Keratinocyte (primary cell): Measurements from ENCODE around the gene PCYOX1L. TPM values are rescaled to one million over a fixed set of nuclear protein-coding genes. Genes with fewer than 3 reads are reported as not detected.

Source experiments
- DNase-seq: peaks from one replicate; pipeline ENCODE4 v3.0.0-alpha.2; 2011; ENCODE audit warnings: low read depth, missing footprints, low spot score
- FAIRE-seq: peaks from 2 replicates; lab custom pipeline; 2011; peaks lifted over from hg19 to GRCh38; lab: Jason Lieb, UNC
- H2AFZ ChIP-seq: 2 replicates; pipeline ENCODE4 v1.6.0; 2012; ENCODE audit warnings: low read length, control low read depth, inconsistent platforms; ENCODE audit not compliant: control insufficient read depth
- H3K27ac ChIP-seq: 2 replicates; pipeline ENCODE4 v1.5.1; 2011; ENCODE audit warnings: low read length; ENCODE audit not compliant: control insufficient read depth, insufficient read depth
- H3K27me3 ChIP-seq: 3 replicates; pipeline ENCODE4 v1.6.0; 2011; ENCODE audit warnings: low read length; ENCODE audit not compliant: control insufficient read depth, insufficient read depth; ENCODE audit errors: extremely low read depth
- H3K36me3 ChIP-seq, 2 experiments: 2 replicates in 1 of 2; 3 replicates in 1 of 2; pipeline ENCODE4 v1.5.1; 2011; ENCODE audit warnings: low read length in 2 of 2, mild to moderate bottlenecking in 1 of 2; ENCODE audit not compliant: control insufficient read depth in 2 of 2, insufficient read depth in 2 of 2; ENCODE audit errors: extremely low read depth in 1 of 2
- H3K4me1 ChIP-seq: 3 replicates; pipeline ENCODE4 v1.5.1; 2011; ENCODE audit warnings: low read length; ENCODE audit not compliant: control insufficient read depth, insufficient read depth; ENCODE audit errors: extremely low read depth
- H3K4me2 ChIP-seq: 3 replicates; pipeline ENCODE4 v1.6.0; 2011; ENCODE audit warnings: low read depth, low read length; ENCODE audit not compliant: control insufficient read depth, insufficient read depth; ENCODE audit errors: extremely low read depth
- H3K4me3 ChIP-seq, 3 experiments: fragments of 200-600 bp in 1 of 3; sonication (generic) in 1 of 3; 2 replicates in 2 of 3; 3 replicates in 1 of 3; pipeline ENCODE4 v1.5.1; 2011 to 2016; ENCODE audit warnings: low read length in 3 of 3, mild to moderate bottlenecking in 3 of 3, control low read depth in 2 of 3, inconsistent platforms in 1 of 3, low read depth in 1 of 3, mixed read lengths in 1 of 3, mixed run types in 1 of 3, moderate library complexity in 1 of 3; ENCODE audit not compliant: control insufficient read depth in 2 of 3, insufficient read depth in 2 of 3; ENCODE audit errors: extremely low read depth in 1 of 3
- H3K79me2 ChIP-seq: 2 replicates; pipeline ENCODE4 v1.6.0; 2012; ENCODE audit warnings: low read length; ENCODE audit not compliant: control insufficient read depth, insufficient read depth
- H3K9ac ChIP-seq: 3 replicates; pipeline ENCODE4 v1.6.0; 2011; ENCODE audit warnings: low read length; ENCODE audit not compliant: control insufficient read depth, insufficient read depth; ENCODE audit errors: extremely low read depth
- H3K9me1 ChIP-seq: 3 replicates; pipeline ENCODE4 v1.6.0; 2011; ENCODE audit warnings: low read length; ENCODE audit not compliant: control insufficient read depth, insufficient read depth; ENCODE audit errors: extremely low read depth
- H3K9me3 ChIP-seq: 2 replicates; pipeline ENCODE4 v1.5.1; 2012; ENCODE audit warnings: low read depth, low read length; ENCODE audit not compliant: control insufficient read depth
- H4K20me1 ChIP-seq: 3 replicates; pipeline ENCODE4 v1.6.0; 2011; ENCODE audit warnings: low read length; ENCODE audit not compliant: control insufficient read depth, insufficient read depth; ENCODE audit errors: extremely low read depth
- CTCF ChIP-seq, 3 experiments: IDR thresholded peaks in 1 of 3; conservative IDR thresholded peaks in 1 of 3; optimal IDR thresholded peaks in 1 of 3; 2 replicates in 2 of 3; 3 replicates in 1 of 3; pipeline versions ENCODE3 to v1.5.1; 2011; ENCODE audit warnings: low read length in 3 of 3, mild to moderate bottlenecking in 3 of 3, moderate library complexity in 2 of 3, control low read depth in 1 of 3, inconsistent platforms in 1 of 3; ENCODE audit not compliant: insufficient read depth in 2 of 3; ENCODE audit errors: extremely low read depth in 1 of 3
- EZH2 ChIP-seq: IDR thresholded peaks from one replicate; pipeline ENCODE4 v1.6.1; 2012; ENCODE audit warnings: inconsistent platforms, mild to moderate bottlenecking, low read length, moderate library complexity
- dilution Hi-C: fragments of 300-500 bp; cut with MboI; formaldehyde crosslinking; loops from one replicate; pipeline ENCODE4 v1.7.0; 2020; ENCODE audit warnings: low sequenced_read_pairs; ENCODE audit not compliant: extremely low pct_ligation_motif_present
- polyA plus RNA-seq, 5 experiments: library from polyadenylated mRNA; depleted of rRNA in 3 of 5; stranded (reverse) in 3 of 5; stranded (forward) in 1 of 5; unstranded in 1 of 5; fragments of >200 nt; gene quantifications; 1 replicate in 1 of 5; 2 replicates in 3 of 5; 3 replicates in 1 of 5; pipeline versions ENCODE4 v1.2.1 to v1.2.3, GENCODE V29; 2011 to 2012; ENCODE audit warnings: missing spikeins in 2 of 5, low read depth in 1 of 5, low replicate concordance in 1 of 5

PCYOX1L gene
- polyA plus RNA-seq, 1 donor (not counting 4 experiments of a cell fraction or from before 2014, with no cell fraction given) = 9.5 TPM

DNA sequence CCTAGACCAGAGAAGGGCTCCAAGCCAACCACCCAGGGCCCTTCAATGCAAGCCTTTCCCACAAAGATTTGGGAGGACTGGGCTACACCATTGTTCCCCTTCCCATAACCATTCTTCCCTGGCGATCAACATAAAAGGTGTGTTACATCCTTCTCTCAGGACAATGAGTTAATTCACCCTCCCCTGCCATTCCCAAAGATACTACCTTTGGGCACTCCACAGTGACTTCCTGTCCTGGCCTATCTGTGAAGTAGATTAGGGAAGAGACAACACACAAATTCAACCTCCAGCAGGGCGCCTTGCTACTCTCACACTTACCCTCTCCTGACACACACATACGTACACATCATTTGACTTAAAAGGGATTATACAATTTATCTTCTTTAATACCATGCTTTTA is 44.4 kb downstream of the PCYOX1L start:
- H3K79me2 ChIP-seq = no peaks in the 10 kb centered on the region
- H3K9me1 ChIP-seq = no peaks in the 10 kb centered on the region
- H3K4me3 ChIP-seq = no peak overlapping the region
- no peaks in the 10 kb centered on the region for H3K27me3 ChIP-seq
- no peak overlapping the region for H3K27ac ChIP-seq
- DNase-seq = no peak
- H3K36me3 ChIP-seq = no peaks in the 10 kb centered on the region
- dilution Hi-C loops = no loop called here
- H4K20me1 ChIP-seq = no peaks in the 10 kb centered on the region
- H3K9me3 ChIP-seq = no peaks in the 10 kb centered on the region
- H2AFZ ChIP-seq = no peak overlapping the region
- H3K4me1 ChIP-seq = no peaks in the 10 kb centered on the region
- FAIRE-seq = no peak
- H3K9ac ChIP-seq = no peak overlapping the region
- no peak overlapping the region for H3K4me2 ChIP-seq
- no peak for TF ChIP-seq EZH2
- no peak for TF ChIP-seq CTCF (optimal IDR thresholded peaks at IDR 0.05 in 1 of 3, IDR thresholded peaks at IDR 0.05 in 1 of 3, conservative IDR thresholded peaks at IDR 0.05 in 1 of 3; ENCODE audit: extremely low read depth in 1 of 3, insufficient read depth in 2 of 3, low read length in 3 of 3)

DNA sequence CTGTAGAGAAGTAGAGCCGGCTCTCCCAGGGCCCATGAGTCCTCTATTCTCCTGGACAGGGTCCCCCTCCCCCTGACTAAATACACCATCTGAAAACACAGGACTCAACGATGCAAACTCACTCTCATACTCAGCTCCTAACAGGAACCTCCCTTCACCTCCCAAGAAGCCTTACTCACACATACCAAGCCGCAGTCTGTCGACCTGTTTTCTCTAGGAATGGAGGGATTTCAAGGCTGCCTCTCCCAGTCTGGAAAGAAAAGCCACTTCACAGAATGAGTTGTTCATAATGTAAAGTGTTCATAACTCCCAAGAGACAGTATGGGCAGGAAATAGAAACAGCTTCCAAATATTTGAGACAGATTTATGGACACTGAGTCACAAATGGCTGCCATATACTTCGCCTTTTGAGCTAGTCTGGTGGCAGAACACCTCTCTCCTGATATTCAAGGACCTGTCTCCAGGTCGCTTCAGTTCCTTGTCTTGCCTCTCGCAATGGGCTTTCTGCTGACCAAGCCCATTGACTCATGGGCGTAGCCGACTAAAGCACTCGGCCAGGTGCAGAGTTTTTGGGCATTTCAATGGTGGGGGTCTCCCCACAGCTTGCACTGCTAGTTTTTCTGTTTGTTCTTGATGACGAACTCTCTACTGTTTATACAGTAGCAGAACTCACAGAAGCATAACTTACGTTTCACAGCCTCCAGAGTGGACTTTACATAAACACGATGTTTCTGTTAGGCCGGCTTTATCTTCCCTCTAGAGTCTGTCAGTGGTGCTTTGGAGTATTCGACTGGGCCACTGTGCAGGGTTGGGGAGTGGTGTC is 46.3 kb downstream of the PCYOX1L start:
- no peaks in the 10 kb centered on the region for H3K9me1 ChIP-seq
- no peaks in the 10 kb centered on the region for H3K79me2 ChIP-seq
- H3K27me3 ChIP-seq = peaks cover 2% of the 10 kb centered on the region
- H3K4me2 ChIP-seq = no peak overlapping the region
- FAIRE-seq (no peak), DNase-seq (no peak)
- H3K36me3 ChIP-seq = no peaks in the 10 kb centered on the region
- TF ChIP-seq CTCF (optimal IDR thresholded peaks at IDR 0.05 in 1 of 3, IDR thresholded peaks at IDR 0.05 in 1 of 3, conservative IDR thresholded peaks at IDR 0.05 in 1 of 3; ENCODE audit: extremely low read depth in 1 of 3, insufficient read depth in 2 of 3, low read length in 3 of 3) (no peak), EZH2 (no peak)
- H3K4me3 ChIP-seq = no peak overlapping the region
- no peaks in the 10 kb centered on the region for H3K9me3 ChIP-seq
- no peak overlapping the region for H3K27ac ChIP-seq
- H3K9ac ChIP-seq = no peak overlapping the region
- no peaks in the 10 kb centered on the region for H3K4me1 ChIP-seq
- H2AFZ ChIP-seq = no peak overlapping the region
- no peaks in the 10 kb centered on the region for H4K20me1 ChIP-seq
- dilution Hi-C loops = no loop called here
